Psoas muscle (tissue), 8 donors: ENCODE results near the gene CAPZA2. TPM values are rescaled to one million over a fixed set of nuclear protein-coding genes. Genes with fewer than 3 reads are reported as not detected.

ENCODE experiments used
- ATAC-seq, 4 donors: fragments of 200-7000 bp; cut with Tn5 transposase; one replicate each; pipeline ENCODE4 v1.9.1; 2020; ENCODE audit warnings: moderate library complexity in 3 of 4, mild to moderate bottlenecking in 2 of 4
- DNase-seq, 2 donors: peaks; one replicate each; pipeline ENCODE4 v3.0.0-alpha.2; 2020
- H3K27ac ChIP-seq: fragments of 200-600 bp; one replicate; pipeline ENCODE4 v1.8.0; 2022
- H3K27me3 ChIP-seq, 3 donors: fragments of 200-600 bp in 1 of 3; one replicate each; pipeline versions ENCODE4 v1.6.1 to v1.8.0; 2013 to 2022; ENCODE audit warnings: low read length in 2 of 3, mild to moderate bottlenecking in 2 of 3, moderate library complexity in 1 of 3; ENCODE audit not compliant: insufficient read depth in 3 of 3
- H3K36me3 ChIP-seq, 2 donors: fragments of 200-600 bp in 1 of 2; one replicate each; pipeline versions ENCODE4 v1.6.1 to v1.8.0; 2013 to 2022; ENCODE audit warnings: low read depth in 1 of 2, mild to moderate bottlenecking in 1 of 2, moderate library complexity in 1 of 2; ENCODE audit not compliant: insufficient read depth in 1 of 2
- H3K4me1 ChIP-seq: fragments of 200-600 bp; one replicate; pipeline ENCODE4 v1.8.0; 2022
- H3K4me3 ChIP-seq: fragments of 200-600 bp; one replicate; pipeline ENCODE4 v1.8.0; 2022; ENCODE audit warnings: mild to moderate bottlenecking
- H3K9me3 ChIP-seq: fragments of 200-600 bp; one replicate; pipeline ENCODE4 v1.8.0; 2022
- WGBS, 3 donors: extraction: QIAGEN DNeasy Blood & Tissue Kit; methylation state at CpG; one replicate each; pipeline versions ENCODE4 v1.1.6 to v1.1.7; 2013; 5-methylcytosine and 5-hydroxymethylcytosine counted together
- intact Hi-C, 2 donors: fragments of 100-400 bp; cut with DNase I; formaldehyde crosslinking; loops; one replicate each; pipeline versions ENCODE4 v1.11.0 to v1.14.2; 2022
- polyA plus RNA-seq, 3 donors: library from polyadenylated mRNA; stranded (reverse); fragments of 200-250 nt; gene quantifications; one replicate each; pipeline ENCODE4 v1.2.3, GENCODE V29; 2013
- total RNA-seq, 4 donors: library from RNA; stranded (reverse); fragmentation: NEBNext Ultra II Directional in 2 of 4; extraction: Animal tissue kit (Norgen Biotek cat#: 25700) in 2 of 4; gene quantifications; one replicate each; pipeline versions ENCODE4 v1.2.1 to v1.2.4, GENCODE V29; 2021 to 2023
- TF ChIP-seq, protein P1 (sequence below): fragments of 200-600 bp; IDR thresholded peaks from one replicate; pipeline ENCODE4 v1.8.0; 2022; ENCODE audit warnings: antibody characterized with exemption
- donor health status: healthy with polysubstance abuse.
- donor health status: DM: no; HTN: no; CAD: no; lungs with moderate emphysema.
- donor health status: Bipolar disorder and iron deficiency.
- donor health status: healthy.
- donor health status: DM: yes; HTN: yes; CAD: no.
- donor health status: DM: no; HTN: no; CAD: no.
- donor health status: DM: no; HTN: no; CAD: no.
- donor health status: DM: yes; HTN: yes; CAD: no.

Gene CAPZA2
- total and polyA plus RNA-seq, 7 donors, result 83.0 to 271 (median 152) TPM

DNA sequence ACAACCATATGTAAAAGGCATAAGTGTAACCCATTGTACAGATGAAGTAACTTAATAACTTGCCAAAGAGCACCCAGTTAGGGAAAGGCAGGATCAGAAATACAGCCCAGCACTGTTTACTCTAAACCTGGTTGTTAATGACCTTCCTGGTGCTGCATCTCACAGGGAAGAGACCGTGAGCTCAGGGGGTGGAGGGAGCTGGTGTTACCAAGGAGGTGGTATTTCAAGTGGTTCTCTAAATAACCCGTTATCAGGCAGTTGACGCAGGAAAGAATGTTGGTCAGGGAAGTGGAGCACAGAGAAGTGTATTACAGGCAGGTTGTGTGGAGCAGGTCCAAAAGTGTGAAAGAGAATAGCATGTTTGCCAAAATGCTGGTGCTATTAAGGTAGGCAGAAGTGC is 86.5 kb downstream of the CAPZA2 start:
- Histone ChIP-seq H3K4me1 (peaks cover 4% of the 10 kb centered on the region), H3K36me3 (no peaks in the 10 kb centered on the region), H3K27me3 (no peaks in the 10 kb centered on the region), H3K4me3 (no peak overlapping the region), H3K27ac (no peak overlapping the region), H3K9me3 (no peaks in the 10 kb centered on the region)
- ATAC-seq (no peak), DNase-seq (no peak)
- WGBS, 3 donors, result 74 to 85% (median 74%) methylated on average over 3 of the region's 3 CpGs
- intact Hi-C loops, result no loop called here
- TF ChIP-seq, protein P1, sequence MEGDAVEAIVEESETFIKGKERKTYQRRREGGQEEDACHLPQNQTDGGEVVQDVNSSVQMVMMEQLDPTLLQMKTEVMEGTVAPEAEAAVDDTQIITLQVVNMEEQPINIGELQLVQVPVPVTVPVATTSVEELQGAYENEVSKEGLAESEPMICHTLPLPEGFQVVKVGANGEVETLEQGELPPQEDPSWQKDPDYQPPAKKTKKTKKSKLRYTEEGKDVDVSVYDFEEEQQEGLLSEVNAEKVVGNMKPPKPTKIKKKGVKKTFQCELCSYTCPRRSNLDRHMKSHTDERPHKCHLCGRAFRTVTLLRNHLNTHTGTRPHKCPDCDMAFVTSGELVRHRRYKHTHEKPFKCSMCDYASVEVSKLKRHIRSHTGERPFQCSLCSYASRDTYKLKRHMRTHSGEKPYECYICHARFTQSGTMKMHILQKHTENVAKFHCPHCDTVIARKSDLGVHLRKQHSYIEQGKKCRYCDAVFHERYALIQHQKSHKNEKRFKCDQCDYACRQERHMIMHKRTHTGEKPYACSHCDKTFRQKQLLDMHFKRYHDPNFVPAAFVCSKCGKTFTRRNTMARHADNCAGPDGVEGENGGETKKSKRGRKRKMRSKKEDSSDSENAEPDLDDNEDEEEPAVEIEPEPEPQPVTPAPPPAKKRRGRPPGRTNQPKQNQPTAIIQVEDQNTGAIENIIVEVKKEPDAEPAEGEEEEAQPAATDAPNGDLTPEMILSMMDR, result no peak

DNA sequence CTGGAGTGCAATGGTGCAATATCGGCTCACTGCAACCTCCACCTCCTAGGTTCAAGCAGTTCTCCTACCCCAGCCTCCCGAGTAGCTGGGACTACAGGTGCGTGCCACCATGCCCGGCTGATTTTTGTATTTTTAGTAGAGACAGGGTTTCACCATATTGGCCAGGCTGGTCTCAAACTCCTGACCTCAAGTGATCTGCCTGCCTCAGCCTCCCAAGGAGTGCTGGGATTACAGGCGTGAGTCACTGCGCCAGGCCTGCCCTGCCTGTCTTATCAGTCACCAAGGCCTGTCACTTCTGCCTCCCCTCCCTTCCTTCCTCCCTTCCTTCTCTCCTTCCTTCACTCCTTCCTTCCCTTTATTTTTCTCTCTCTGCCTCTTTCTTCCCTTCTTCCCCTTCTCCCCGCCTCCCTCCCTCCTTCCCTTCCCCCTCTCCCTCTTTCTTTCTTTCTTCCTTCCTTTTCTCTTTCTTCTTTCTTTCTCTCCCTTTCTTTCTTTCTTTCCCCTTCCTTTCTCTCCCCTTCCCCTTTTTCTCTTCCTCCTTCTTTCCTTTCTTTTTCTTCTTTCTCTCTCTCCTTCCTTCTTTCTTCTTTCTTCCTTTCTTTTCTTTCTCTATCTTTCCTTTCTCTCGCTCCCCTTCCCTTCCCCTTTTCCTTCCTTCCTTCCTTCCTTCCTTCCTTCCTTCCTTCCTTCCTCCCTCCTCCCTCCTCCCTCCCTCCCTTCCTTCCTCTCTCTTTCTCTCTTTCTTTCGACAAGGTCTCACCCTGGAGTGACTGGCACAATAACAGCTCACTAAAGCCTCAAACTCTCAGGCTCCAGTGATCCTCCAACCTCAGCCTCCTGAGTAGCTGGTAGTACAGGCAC is 87.8 kb downstream of the CAPZA2 start:
- Histone ChIP-seq H3K36me3 (no peaks in the 10 kb centered on the region), H3K4me1 (peaks cover 8% of the 10 kb centered on the region), H3K27me3 (no peaks in the 10 kb centered on the region), H3K27ac (no peak overlapping the region), H3K9me3 (no peaks in the 10 kb centered on the region), H3K4me3 (no peak overlapping the region)
- intact Hi-C loops, result no loop called here
- DNase-seq (no peak), ATAC-seq (no peak)
- 83 to 95% (median 89%) methylated on average over 9 of the region's 9 CpGs for whole genome bisulfite sequencing, 3 donors
- TF ChIP-seq, protein P1, result no peak

DNA sequence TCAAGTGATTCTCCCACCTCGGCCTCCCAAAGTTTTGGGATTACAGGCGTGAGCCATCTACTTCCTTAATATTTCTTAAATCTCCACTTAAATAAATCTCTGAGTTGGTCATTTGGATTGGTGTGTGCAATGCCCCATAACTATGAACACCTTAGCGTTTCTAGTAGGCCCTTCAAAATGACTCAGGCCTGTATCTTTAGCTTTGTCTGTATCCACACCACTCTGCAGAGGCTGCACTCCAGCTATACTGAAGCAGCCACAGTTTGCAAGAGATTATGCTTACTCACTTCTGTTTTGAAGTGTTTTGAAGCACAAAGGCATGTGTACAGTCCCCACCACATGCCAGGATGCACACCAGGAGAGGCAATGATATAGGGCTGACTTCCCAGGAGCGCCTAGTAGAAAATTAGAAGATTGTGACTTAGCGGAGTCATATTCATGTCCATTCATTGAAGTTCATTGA is 88.5 kb downstream of the CAPZA2 start:
- TF ChIP-seq, protein P1, result no peak
- Histone ChIP-seq H3K4me3 (no peak overlapping the region), H3K27me3 (no peaks in the 10 kb centered on the region), H3K36me3 (no peaks in the 10 kb centered on the region), H3K4me1 (peaks cover 15% of the 10 kb centered on the region), H3K9me3 (no peaks in the 10 kb centered on the region), H3K27ac (no peak overlapping the region)
- intact Hi-C loops, result no loop called here
- ATAC-seq (no peak), DNase-seq (no peak)
- 97 to 98% (median 98%) methylated on average over 5 of the region's 5 CpGs for WGBS, 3 donors

DNA sequence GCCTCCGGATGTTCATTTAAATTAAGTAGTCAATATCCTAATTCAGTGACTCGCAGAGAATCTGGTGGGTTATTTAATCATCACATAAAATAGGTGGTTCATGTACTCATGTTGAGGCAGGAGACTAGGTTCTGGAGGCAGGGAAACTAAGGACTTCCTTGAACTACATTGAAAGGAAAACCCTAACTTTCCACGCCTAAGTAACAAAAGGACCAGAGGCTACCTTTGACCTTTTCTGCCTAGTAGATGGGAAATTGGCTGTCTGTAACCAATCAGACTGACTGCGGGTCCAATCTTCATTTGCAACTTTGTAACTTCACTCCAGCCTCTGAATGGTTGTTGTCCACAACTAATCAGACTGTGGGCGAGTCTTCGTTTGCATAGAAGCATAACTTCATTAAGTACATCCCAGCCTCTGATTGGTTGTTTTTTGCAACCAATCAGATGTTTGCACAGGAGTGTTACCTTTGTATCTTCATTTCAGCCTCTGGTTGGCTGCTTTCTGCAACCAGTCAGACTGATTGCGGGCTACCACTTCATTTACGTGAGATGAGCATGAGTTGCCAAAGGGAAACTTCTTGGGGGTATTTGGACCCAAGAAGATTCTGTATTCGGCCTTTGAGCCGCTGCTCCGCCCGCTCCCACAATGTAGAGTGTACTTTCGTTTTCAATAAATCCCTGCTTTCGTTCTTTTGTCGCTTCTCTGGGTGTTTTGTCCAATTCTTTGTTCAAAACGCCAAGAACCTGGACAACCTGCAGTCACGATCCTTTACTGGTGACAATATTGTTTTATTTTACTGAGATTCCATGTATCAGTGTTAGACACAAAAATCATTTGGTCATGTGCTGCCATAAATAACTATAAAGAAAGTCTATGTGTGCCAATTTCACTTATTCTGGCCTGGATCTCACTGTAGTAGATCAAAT is 89.2 kb downstream of the CAPZA2 start:
- no peak for ATAC-seq
- intact Hi-C loops, result no loop called here
- Histone ChIP-seq H3K27me3 (no peaks in the 10 kb centered on the region), H3K27ac (no peak overlapping the region), H3K36me3 (no peaks in the 10 kb centered on the region), H3K4me3 (peak overlapping the region; percentile 5), H3K9me3 (no peaks in the 10 kb centered on the region), H3K4me1 (peaks cover 22% of the 10 kb centered on the region)
- TF ChIP-seq, protein P1, result no peak
- WGBS, 3 donors, result 88 to 95% (median 93%) methylated on average over 17 of the region's 17 CpGs
- no peak for DNase-seq
